A673 (cell line): ENCODE measurements around the gene SEMA5B. TPM values are rescaled to one million over a fixed set of nuclear protein-coding genes. Genes with fewer than 3 reads are reported as not detected.

Source experiments
- BruUV-seq: library from RNA; stranded (reverse); fragments of 400-500 nt; replicated peaks from 2 replicates; lab custom pipeline; 2021; lab: Mats Ljungman, UMichigan
- CTCF ChIA-PET: fragments of 300-600 bp; sonication (Branson Sonifier 250); formaldehyde crosslinking; loops from one replicate; lab custom pipeline; 2022; ENCODE audit warnings: antibody characterized with exemption; lab: Charles Lee
- POLR2A ChIA-PET: fragments of 300-600 bp; sonication (Branson Sonifier 250); formaldehyde crosslinking; loops from one replicate; lab custom pipeline; 2022; ENCODE audit warnings: antibody characterized with exemption; ENCODE audit not compliant: low non-redundant PET; lab: Charles Lee
- DNase-seq: peaks from one replicate; pipeline ENCODE4 v3.0.0-alpha.2; 2015; ENCODE audit warnings: low spot score
- H3K27ac ChIP-seq: fragments of 200-600 bp; sonication (generic); 2 replicates; pipeline ENCODE4 v1.5.1; 2016; ENCODE audit warnings: mixed run types, low read depth, mild to moderate bottlenecking, mixed read lengths, antibody characterized with exemption, low read length; ENCODE audit not compliant: poor library complexity, severe bottlenecking
- H3K27me3 ChIP-seq: fragments of 200-600 bp; sonication (generic); replicated peaks from 2 replicates; pipeline ENCODE4 v1.6.1; 2017; ENCODE audit warnings: mixed run types, low read depth, mild to moderate bottlenecking, mixed read lengths, antibody characterized with exemption, low read length; ENCODE audit not compliant: insufficient read depth, poor library complexity
- H3K36me3 ChIP-seq: fragments of 200-600 bp; sonication (generic); 2 replicates; pipeline ENCODE4 v1.6.1; 2016; ENCODE audit warnings: mixed run types, mild to moderate bottlenecking, mixed read lengths, antibody characterized with exemption, low read length; ENCODE audit not compliant: insufficient read depth, poor library complexity, severe bottlenecking
- H3K4me1 ChIP-seq: fragments of 200-600 bp; sonication (generic); 2 replicates; pipeline ENCODE4 v1.6.1; 2017; ENCODE audit warnings: mixed run types, mild to moderate bottlenecking, mixed read lengths, antibody characterized with exemption, low read length; ENCODE audit not compliant: insufficient read depth, poor library complexity, severe bottlenecking
- H3K4me3 ChIP-seq: fragments of 200-600 bp; sonication (generic); 2 replicates; pipeline ENCODE4 v1.5.1; 2016; ENCODE audit warnings: low read depth, mixed run types, mild to moderate bottlenecking, mixed read lengths, low read length; ENCODE audit not compliant: poor library complexity, severe bottlenecking
- H3K9me3 ChIP-seq: fragments of 200-600 bp; sonication (generic); 2 replicates; pipeline ENCODE4 v1.6.1; 2016; ENCODE audit warnings: mixed run types, low read depth, mild to moderate bottlenecking, mixed read lengths, antibody characterized with exemption, low read length; ENCODE audit not compliant: poor library complexity, severe bottlenecking
- EZH2 ChIP-seq: fragments of 200-600 bp; sonication (generic); IDR thresholded peaks from 2 replicates; pipeline ENCODE4 v1.6.1; 2017; ENCODE audit warnings: borderline replicate concordance, low read depth, mild to moderate bottlenecking, mixed read lengths, antibody characterized with exemption, low read length; ENCODE audit not compliant: poor library complexity, severe bottlenecking
- intact Hi-C: fragments of 100-400 bp; cut with micrococcal nuclease; formaldehyde crosslinking; loops from one replicate; pipeline ENCODE4 v1.10.0; 2022; ENCODE audit not compliant: unreplicated experiment
- total RNA-seq: library from RNA; stranded (reverse); gene quantifications from 2 replicates; pipeline ENCODE4 v1.2.3, GENCODE V29; 2021
- TF ChIP-seq, protein P1 (sequence below): fragments of 300-800, 200-600 bp; sonication (generic); conservative IDR thresholded peaks from 2 replicates; pipeline ENCODE4 v1.5.1; 2017; ENCODE audit warnings: low read depth, mild to moderate bottlenecking, antibody characterized with exemption, low read length, moderate library complexity, mixed read lengths

Gene SEMA5B
- total RNA-seq, 1 experiment from 2014 or later, result 7.6 TPM

DNA sequence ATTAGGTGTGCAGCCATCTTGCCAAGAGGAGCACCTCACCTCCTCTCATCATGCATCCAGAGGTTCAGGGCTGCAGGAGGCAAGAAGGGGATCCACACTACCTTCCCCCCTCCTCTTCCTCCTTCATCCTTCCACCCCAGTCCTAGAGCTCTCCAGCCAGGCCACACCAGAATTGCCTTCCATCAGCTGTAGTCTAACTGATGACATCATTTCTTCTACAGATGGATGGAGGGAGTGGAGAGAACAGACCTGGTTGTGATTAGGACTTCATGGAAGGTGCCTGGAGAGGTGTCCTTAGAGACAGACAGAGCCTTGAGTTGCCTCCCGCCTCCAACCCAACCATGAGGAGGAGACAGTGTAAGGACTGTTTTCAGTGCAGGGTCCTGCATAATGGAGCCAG, 14.9 kb downstream of the SEMA5B start:
- H3K4me1 ChIP-seq, result no peaks in the 10 kb centered on the region
- H3K27ac ChIP-seq, result no peak overlapping the region
- H3K4me3 ChIP-seq, result no peak overlapping the region
- no TSS peak for BruUV-seq
- DNase-seq, result no peak
- peaks cover 55% of the 10 kb centered on the region for H3K27me3 ChIP-seq
- intact Hi-C loops, result no loop called here
- no peaks in the 10 kb centered on the region for H3K36me3 ChIP-seq
- H3K9me3 ChIP-seq, result no peaks in the 10 kb centered on the region
- TF ChIP-seq, protein P1, sequence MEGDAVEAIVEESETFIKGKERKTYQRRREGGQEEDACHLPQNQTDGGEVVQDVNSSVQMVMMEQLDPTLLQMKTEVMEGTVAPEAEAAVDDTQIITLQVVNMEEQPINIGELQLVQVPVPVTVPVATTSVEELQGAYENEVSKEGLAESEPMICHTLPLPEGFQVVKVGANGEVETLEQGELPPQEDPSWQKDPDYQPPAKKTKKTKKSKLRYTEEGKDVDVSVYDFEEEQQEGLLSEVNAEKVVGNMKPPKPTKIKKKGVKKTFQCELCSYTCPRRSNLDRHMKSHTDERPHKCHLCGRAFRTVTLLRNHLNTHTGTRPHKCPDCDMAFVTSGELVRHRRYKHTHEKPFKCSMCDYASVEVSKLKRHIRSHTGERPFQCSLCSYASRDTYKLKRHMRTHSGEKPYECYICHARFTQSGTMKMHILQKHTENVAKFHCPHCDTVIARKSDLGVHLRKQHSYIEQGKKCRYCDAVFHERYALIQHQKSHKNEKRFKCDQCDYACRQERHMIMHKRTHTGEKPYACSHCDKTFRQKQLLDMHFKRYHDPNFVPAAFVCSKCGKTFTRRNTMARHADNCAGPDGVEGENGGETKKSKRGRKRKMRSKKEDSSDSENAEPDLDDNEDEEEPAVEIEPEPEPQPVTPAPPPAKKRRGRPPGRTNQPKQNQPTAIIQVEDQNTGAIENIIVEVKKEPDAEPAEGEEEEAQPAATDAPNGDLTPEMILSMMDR, result no peak
- no peak for TF ChIP-seq EZH2
- POLR2A ChIA-PET, result no interaction called here
- CTCF ChIA-PET, result no interaction called here

DNA sequence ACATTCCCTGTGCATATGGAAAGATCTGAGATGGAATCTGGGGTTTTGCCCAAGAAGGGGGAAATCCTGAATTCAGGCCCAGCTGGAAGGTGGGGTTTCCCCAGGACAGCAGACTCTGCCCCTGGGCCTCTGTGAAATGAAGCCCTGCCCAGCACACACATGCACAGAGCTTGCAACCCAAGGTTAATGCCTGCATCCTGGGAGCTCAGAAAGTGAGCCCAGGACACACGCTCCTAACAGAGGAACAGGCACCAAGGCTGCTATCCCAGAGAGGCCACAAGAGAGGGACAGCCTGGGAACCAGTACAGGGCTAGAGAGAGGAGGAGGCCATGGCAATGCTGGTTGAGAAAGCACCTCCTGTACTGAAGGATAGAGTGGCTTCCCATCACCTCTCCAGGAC, 16.1 kb downstream of the SEMA5B start:
- Histone ChIP-seq H3K4me3 (no peak overlapping the region), H3K27ac (no peak overlapping the region), H3K36me3 (no peaks in the 10 kb centered on the region), H3K4me1 (no peaks in the 10 kb centered on the region), H3K9me3 (no peaks in the 10 kb centered on the region), H3K27me3 (peaks cover 62% of the 10 kb centered on the region)
- no peak for TF ChIP-seq EZH2
- CTCF ChIA-PET, result interaction anchor here (0.5 kb wide), 1 partner anchor 16 kb away, joined by 4 read pairs; the partner anchor contains the start of gene SEMA5B
- intact Hi-C loops, result no loop called here
- POLR2A ChIA-PET, result no interaction called here
- BruUV-seq, result no TSS peak
- DNase-seq, result no peak

DNA sequence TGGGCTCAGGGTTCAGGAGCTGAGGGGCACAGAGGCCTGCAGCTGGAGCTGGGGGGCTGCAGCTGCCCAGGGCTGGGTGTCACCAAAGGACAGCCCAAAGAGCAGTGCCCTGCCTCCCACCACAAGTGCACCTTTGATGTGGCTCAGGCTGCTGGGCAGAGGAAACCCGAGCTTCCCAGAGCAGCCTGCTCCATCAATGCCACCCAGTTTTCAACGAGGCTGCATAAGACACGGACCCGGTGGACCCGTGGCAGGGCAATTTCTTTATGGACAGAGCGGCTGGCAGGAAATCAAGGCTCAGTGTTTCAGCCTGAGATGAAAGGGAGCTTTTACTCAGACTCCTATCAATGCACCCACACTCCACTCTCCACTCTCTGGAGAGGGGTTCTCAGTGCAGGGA, 18.7 kb downstream of the SEMA5B start:
- intact Hi-C loops, result no loop called here
- H3K27me3 ChIP-seq, result peaks cover 72% of the 10 kb centered on the region
- no peak overlapping the region for H3K27ac ChIP-seq
- no peaks in the 10 kb centered on the region for H3K9me3 ChIP-seq
- no peak overlapping the region for H3K4me3 ChIP-seq
- no peaks in the 10 kb centered on the region for H3K4me1 ChIP-seq
- CTCF ChIA-PET, result no interaction called here
- no TSS peak for BruUV-seq
- POLR2A ChIA-PET, result no interaction called here
- no peak for TF ChIP-seq EZH2
- TF ChIP-seq, protein P1, result no peak
- no peaks in the 10 kb centered on the region for H3K36me3 ChIP-seq
- no peak for DNase-seq

DNA sequence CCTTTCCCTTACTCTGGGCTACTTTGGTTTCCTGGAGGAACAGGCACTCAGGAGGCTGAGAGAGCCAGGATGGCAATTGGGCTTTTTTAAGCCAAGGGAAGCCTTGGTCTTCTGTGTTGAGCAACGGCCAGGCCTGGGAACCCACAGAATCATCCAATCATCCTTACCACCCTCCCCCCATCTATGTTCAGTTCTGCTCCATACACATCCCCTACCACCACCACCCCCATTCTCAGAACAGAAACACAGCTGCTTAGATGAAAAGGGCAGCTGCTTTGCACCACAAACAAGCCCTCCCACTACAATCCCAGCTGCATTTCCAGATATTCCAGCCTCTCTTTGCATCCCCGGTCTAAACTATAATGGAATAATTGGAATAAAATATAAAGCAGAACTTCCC, 21.0 kb downstream of the SEMA5B start:
- ChIA-PET CTCF (no interaction called here), POLR2A (no interaction called here)
- intact Hi-C loops, result no loop called here
- DNase-seq, result no peak
- BruUV-seq, result no TSS peak
- no peaks in the 10 kb centered on the region for H3K4me1 ChIP-seq
- H3K36me3 ChIP-seq, result no peaks in the 10 kb centered on the region
- peaks cover 83% of the 10 kb centered on the region for H3K27me3 ChIP-seq
- H3K4me3 ChIP-seq, result no peak overlapping the region
- TF ChIP-seq EZH2, result no peak
- TF ChIP-seq, protein P1, result no peak
- H3K27ac ChIP-seq, result no peak overlapping the region
- H3K9me3 ChIP-seq, result no peaks in the 10 kb centered on the region
